Large intestine (tissue), 3 donors: ENCODE data around the gene KIF5A. TPM values are rescaled to one million over a fixed set of nuclear protein-coding genes. Genes with fewer than 3 reads are reported as not detected.
A peak's percentile ranks its signal among the peaks of the same experiment; 100 is the strongest.

Source experiments
- DNase-seq, 2 donors: peaks; one replicate each; pipeline versions ENCODE4 v3.0.0 to v3.0.0-alpha.2; 2013
- H3K27ac ChIP-seq: one replicate; pipeline ENCODE4 v1.5.1; 2013; ENCODE audit warnings: low read length
- H3K27me3 ChIP-seq: 2 replicates; pipeline ENCODE4 v1.6.1; 2013; ENCODE audit warnings: low read length; ENCODE audit not compliant: control insufficient read depth, insufficient read depth
- H3K36me3 ChIP-seq: 2 replicates; pipeline ENCODE4 v1.6.1; 2013; ENCODE audit warnings: low read length; ENCODE audit not compliant: control insufficient read depth, insufficient read depth
- H3K4me1 ChIP-seq: one replicate; pipeline ENCODE4 v1.6.1; 2013; ENCODE audit warnings: low read length; ENCODE audit not compliant: control insufficient read depth, insufficient read depth
- H3K4me3 ChIP-seq: one replicate; pipeline ENCODE4 v1.5.1; 2013; ENCODE audit warnings: low read length
- H3K9me3 ChIP-seq: one replicate; pipeline ENCODE4 v1.6.1; 2013; ENCODE audit warnings: mild to moderate bottlenecking, low read depth, low read length, moderate library complexity; ENCODE audit not compliant: control insufficient read depth
- whole genome bisulfite sequencing: methylation state at CpG from one replicate; pipeline ENCODE4 v1.1.5; 2013; ENCODE audit warnings: low lambda C conversion rate; ENCODE audit not compliant: insufficient coverage; 5-methylcytosine and 5-hydroxymethylcytosine counted together
- polyA plus RNA-seq: library from polyadenylated mRNA; unstranded; fragments of 120-200 nt; gene quantifications from one replicate; pipeline ENCODE4 v1.2.1, GENCODE V29; 2013

KIF5A gene
- polyA plus RNA-seq, 1 donor = 12.3 TPM

DNA sequence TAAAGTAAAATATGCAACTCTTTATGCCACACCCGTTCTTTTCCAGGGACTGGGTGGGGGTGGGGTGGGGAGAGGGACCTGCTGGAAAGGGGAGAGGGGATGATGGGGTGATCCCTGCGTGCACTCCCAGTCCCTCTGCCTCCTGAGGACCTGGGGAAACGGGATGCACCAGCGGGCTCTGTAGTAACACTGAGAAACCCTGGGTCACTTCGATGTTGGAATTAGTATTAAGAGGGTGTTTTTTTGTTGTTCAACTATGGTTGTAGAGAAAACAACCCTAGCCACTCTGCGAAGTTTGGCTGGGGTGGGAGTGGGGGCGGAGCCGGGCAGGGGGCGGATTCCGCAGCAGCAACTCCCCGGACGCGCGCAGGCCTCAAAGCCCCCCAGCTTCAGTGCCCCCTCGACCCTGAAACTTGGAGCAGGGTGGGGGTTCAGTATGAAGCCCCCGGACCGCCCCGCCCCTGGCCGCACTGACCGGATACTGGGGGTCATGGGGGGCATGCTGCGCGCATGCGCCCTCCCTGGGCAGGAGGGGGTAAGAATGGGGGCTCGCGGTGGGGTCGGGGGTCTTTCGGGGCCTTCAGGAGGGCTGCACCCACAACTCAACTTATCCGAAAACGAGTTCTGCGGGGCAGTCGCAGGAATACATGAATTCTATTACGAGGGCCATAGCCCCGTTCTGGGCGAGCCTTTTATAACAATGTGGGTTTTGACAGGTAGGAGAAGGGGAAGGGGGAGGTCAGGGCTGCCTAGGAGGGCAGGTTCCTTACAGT lies 60.1 kb downstream of the KIF5A start:
- peaks cover 15% of the 10 kb centered on the region for H3K4me1 ChIP-seq
- WGBS = no CpG with 5 or more reads among the region's 34 CpGs
- peak overlapping the region; percentile 45 for H3K4me3 ChIP-seq
- no peaks in the 10 kb centered on the region for H3K9me3 ChIP-seq
- H3K36me3 ChIP-seq = peaks cover 4% of the 10 kb centered on the region
- peaks cover 61% of the 10 kb centered on the region for H3K27me3 ChIP-seq
- no peak for DNase-seq
- peak overlapping the region; percentile 32 for H3K27ac ChIP-seq

DNA sequence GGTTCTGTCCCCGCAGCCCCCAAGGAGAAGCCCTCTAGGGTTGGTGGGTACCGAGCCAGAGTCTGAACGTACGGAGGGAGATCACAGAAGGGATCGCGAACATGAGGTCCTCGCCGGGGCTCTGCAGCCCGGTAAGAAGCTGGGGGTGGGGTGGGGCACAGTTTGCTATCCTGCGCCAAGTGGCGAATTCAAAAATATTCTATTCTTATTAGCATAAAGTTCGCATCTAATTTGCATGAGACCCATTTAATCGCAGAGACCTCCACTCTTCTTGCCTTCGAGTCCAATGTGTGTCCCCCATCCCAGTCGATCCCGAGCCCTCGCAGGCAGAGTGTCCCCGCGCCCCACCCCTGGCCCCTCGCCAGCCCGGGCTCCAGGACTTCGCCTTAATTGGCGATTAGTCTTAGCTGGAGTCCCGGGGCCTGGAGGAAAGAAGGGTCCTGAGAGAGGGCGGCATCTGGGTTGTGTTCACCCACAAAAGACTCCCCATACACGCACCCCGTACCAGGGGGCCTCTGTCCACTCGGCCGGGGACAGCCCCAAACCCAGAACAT lies 60.8 kb downstream of the KIF5A start:
- H3K4me3 ChIP-seq = peak overlapping the region; percentile 45
- H3K9me3 ChIP-seq = no peaks in the 10 kb centered on the region
- peak overlapping the region; percentile 46 for H3K27ac ChIP-seq
- no CpG with 5 or more reads among the region's 29 CpGs for WGBS
- peaks cover 4% of the 10 kb centered on the region for H3K36me3 ChIP-seq
- H3K4me1 ChIP-seq = peaks cover 9% of the 10 kb centered on the region
- peaks cover 64% of the 10 kb centered on the region for H3K27me3 ChIP-seq
- DNase-seq = peak in 1 of 2 donors; percentile 32

DNA sequence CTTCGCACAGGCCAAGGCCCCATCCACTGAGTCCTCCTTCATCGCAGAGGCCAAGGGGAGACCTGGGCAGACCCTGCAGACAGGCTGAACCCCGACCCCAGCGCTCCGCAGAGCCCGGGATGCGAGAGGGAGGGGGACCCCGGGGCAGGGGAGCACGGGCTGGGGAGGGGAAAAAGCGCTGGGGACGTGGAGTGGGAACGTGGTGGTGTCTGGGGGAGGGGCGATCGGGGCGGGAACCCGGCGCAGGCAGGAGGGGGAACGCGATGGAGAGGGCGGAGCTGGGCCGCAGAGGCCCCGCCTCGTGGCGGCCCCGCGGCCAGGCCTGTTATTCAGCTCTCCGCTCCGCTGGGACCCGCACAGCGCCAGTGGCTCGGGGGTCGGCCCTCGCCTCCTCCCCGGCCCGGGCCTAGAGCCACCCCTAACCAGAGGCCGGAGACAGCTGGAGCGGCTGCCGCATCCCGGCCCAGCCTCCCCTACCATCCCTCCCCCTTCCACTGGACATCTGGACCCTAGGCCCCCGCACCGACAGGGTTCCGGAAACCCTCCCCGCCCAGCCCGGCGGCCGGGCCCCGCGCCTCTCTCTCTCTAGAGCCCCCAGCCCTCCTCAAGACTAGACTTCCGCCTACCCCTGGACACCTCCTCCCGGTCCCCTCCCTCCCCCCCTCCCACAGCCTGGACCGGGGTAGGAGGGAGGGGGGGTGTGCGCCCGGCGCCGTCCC lies 61.4 kb downstream of the KIF5A start, which contains the start of gene ARHGEF25:
ARHGEF25 (plus strand) TSS at position 328 of the 719 bp plus-strand sequence. CDS start 460 bp downstream, outside the sequence.
- peaks cover 8% of the 10 kb centered on the region for H3K4me1 ChIP-seq
- peak; percentile 44 to 59 for DNase-seq
- H3K27ac ChIP-seq = peak within 1 kb of the TSS; percentile 46
- H3K27me3 ChIP-seq = peaks cover 70% of the 10 kb centered on the region
- H3K4me3 ChIP-seq = peak within 1 kb of the TSS; percentile 50
- H3K9me3 ChIP-seq = no peaks in the 10 kb centered on the region
- H3K36me3 ChIP-seq = peaks cover 4% of the 10 kb centered on the region
- no CpG with 5 or more reads among the region's 55 CpGs for WGBS

DNA sequence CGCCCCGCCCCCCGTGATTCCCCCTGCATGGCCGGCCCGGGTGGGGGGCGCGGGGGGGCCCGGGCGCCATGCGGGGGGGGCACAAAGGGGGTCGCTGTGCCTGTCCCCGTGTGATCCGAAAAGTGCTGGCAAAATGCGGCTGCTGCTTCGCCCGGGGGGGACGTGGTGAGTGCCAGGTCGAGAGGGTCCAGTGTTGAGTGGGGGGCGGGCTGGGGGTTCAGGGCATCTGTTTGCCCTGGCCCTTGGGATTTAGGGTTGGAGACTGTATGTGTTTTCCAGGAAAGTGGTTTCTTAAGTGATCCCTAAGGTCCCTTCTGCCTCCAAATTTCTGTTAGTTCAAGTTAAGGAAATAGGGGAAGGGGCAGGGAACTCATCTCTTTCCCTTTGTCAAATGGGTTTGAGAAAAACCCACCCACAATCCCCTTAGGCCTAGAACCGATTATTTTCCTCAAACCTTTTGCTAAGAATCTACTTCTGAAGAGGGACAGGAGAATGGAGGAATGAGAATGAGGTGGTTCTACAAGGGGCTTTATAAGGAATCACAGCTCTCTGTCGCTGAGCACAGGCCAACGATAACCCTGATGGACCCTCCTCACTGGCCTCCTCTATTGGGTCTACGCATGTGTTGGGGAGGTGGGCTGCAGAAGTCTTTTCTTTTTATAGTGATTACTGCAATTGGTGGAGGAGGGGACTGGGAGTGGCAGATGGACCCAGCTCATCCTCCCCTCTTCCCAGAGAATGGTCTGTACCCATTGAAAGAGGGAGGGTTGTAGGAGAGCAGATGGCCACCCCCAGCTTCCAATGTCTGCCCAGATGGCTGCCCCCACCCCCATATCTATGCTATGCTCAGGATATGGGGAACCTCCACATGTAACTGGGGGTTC lies 62.2 kb downstream of the KIF5A start:
- Histone ChIP-seq H3K9me3 (no peaks in the 10 kb centered on the region), H3K36me3 (peaks cover 4% of the 10 kb centered on the region), H3K27me3 (peaks cover 76% of the 10 kb centered on the region), H3K4me1 (peaks cover 8% of the 10 kb centered on the region), H3K4me3 (no peak overlapping the region), H3K27ac (no peak overlapping the region)
- no CpG with 5 or more reads among the region's 23 CpGs for WGBS
- no peak for DNase-seq

DNA sequence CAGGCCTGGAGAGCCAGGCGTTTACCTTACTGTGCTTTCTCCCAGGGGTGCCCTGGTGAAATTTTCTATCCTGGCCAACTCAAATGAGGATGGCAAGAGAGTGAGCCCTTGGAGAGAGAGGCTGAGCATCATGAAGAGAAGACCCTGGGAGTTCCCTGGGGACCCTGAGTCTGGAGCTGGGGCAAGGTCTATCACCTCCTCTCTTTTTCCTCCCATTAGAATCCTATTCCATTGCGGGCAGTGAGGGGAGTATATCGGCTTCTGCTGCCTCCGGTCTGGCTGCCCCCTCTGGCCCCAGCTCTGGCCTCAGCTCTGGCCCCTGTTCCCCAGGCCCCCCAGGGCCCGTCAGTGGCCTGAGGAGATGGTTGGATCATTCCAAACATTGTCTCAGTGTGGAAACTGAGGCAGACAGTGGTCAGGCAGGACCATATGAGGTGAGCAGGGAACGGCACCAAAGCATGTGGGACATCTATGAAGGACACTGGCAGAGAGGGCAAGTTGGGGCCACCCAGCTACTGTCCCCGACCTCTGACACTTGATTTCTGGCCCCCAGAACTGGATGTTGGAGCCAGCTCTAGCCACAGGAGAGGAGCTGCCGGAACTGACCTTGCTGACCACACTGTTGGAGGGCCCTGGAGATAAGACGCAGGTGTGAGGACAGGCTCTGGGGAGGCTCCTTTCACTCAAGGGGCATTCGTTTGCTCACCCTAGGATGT lies 63.0 kb downstream of the KIF5A start:
- no peak overlapping the region for H3K27ac ChIP-seq
- 100% methylated on average over 1 of the region's 10 CpGs for WGBS
- peaks cover 8% of the 10 kb centered on the region for H3K4me1 ChIP-seq
- H3K27me3 ChIP-seq = peaks cover 84% of the 10 kb centered on the region
- H3K4me3 ChIP-seq = no peak overlapping the region
- DNase-seq = no peak
- H3K36me3 ChIP-seq = peaks cover 4% of the 10 kb centered on the region
- H3K9me3 ChIP-seq = no peaks in the 10 kb centered on the region

DNA sequence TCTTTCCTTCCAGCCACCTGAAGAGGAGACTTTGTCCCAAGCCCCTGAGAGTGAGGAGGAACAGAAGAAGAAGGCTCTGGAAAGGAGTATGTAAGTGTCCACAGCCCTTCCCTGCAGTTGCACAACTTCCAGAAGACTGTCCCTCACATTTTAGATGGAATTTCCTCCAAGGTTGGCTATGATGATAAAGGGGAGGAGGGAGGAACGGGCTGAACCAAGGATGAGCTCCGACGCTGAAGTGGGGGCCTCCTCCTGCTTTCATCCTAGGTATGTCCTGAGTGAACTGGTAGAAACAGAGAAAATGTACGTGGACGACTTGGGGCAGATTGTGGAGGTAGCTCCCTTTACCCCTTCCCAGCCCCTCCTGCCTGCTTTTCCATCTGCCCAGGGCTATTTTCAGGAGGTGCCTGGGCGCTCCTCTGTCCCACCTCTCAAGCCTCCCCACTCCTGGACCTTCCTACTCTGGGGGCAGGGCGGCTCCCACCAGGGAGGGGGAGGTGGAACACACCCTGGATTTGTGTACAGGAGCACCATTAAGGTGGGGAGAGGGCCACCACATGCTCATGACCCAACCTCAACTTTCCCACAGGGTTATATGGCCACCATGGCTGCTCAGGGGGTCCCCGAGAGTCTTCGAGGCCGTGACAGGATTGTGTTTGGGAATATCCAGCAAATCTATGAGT lies 63.7 kb downstream of the KIF5A start:
- Histone ChIP-seq H3K27me3 (peaks cover 91% of the 10 kb centered on the region), H3K27ac (no peak overlapping the region), H3K4me3 (no peak overlapping the region), H3K36me3 (peaks cover 4% of the 10 kb centered on the region), H3K9me3 (no peaks in the 10 kb centered on the region), H3K4me1 (peaks cover 8% of the 10 kb centered on the region)
- WGBS = no CpG with 5 or more reads among the region's 10 CpGs
- DNase-seq = no peak

DNA sequence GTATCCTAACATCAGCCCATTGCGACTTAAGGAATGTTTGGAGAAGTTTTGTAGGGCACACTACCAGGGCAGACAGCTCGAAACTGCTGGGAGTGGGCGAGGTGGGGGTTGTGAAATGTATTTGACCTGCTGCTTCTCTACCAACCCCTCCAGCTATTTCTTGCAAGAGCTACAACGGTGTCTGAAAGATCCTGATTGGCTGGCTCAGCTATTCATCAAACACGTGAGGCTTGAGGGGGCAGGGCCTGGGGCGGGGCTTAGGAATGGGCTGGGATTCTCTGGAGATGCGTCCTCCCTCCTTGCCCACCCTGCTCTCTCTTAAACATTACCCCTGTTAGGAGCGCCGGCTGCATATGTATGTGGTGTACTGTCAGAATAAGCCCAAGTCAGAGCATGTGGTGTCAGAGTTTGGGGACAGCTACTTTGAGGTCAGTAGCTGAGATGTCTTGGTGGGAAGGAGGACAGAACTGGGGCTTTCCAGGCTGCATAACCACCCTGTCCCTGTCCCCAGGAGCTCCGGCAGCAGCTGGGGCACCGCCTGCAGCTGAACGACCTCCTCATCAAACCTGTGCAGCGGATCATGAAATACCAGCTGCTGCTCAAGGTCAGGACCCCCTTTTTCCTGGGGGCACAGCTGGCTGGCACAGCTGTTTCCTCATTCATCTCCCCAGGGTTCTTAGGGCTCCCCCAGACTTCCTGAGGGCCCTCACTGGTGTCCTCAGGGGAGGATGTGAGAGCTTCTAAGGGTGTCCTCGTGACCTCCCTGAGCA lies 64.5 kb downstream of the KIF5A start:
- peaks cover 96% of the 10 kb centered on the region for H3K27me3 ChIP-seq
- whole genome bisulfite sequencing = no CpG with 5 or more reads among the region's 14 CpGs
- H3K4me3 ChIP-seq = no peak overlapping the region
- DNase-seq = no peak
- H3K4me1 ChIP-seq = peaks cover 10% of the 10 kb centered on the region
- H3K9me3 ChIP-seq = no peaks in the 10 kb centered on the region
- H3K36me3 ChIP-seq = peaks cover 4% of the 10 kb centered on the region
- H3K27ac ChIP-seq = no peak overlapping the region

DNA sequence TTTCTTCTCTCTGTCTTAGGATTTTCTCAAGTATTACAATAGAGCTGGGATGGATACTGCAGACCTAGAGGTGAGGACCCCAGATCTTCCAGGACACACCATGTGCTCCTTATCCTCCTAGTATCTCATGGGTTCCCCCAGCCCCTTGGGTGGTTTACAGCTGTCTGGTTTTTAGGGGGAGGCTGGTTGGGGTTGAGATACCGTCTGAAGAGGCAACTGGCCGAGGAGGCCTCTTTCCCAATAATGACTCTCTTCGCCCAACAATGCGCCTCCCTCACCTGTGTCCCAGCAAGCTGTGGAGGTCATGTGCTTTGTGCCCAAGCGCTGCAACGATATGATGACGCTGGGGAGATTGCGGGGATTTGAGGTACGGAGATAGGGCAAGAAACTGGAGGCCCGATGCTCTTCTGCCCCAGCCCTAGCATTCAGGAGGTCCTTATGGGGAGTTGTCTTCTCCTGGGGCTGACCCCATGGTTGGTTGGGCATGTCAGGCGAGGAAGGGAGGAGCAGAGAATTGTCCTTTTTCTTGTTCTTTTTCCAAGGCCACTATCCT lies 65.2 kb downstream of the KIF5A start:
- Histone ChIP-seq H3K9me3 (no peaks in the 10 kb centered on the region), H3K27me3 (peaks cover 97% of the 10 kb centered on the region), H3K36me3 (peaks cover 4% of the 10 kb centered on the region), H3K4me1 (peaks cover 13% of the 10 kb centered on the region), H3K27ac (no peak overlapping the region), H3K4me3 (no peak overlapping the region)
- no CpG with 5 or more reads among the region's 11 CpGs for WGBS
- DNase-seq = no peak
